Measurements from ENCODE around the gene PSME3IP1.
"Not testable (repeated sequence)": the region's sequence is repeated elsewhere in the genome, so short reads cannot be mapped to it uniquely, and the experiment has no call there.

Gene PSME3IP1

DNA sequence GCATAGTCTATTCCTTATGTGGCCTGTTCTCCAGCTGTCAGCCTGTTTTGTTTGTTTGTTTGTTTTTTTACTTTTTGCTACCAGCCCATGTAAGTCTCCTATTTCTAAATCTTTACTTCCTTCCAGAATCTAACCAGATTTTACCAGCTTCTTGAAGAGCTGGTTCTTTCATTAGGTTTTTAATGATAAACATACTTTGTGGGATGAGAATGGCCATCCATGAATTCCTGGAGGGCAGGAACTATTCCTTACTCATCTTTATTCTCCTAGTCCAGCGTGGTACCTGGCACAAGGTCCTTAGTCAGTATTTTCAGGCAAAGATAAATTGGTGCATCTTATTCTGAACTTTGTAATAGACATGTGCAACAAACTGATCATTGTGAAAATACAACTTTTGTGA, 17.6 kb upstream of the PSME3IP1 start:
- no peak overlapping the region for H3K4me3 ChIP-seq
- DNase-seq: no peak
- H3K27ac ChIP-seq: no peak overlapping the region
- H3K27me3 ChIP-seq: no peaks in the 10 kb centered on the region
- no peaks in the 10 kb centered on the region for H3K4me1 ChIP-seq
- TF ChIP-seq, protein P1, sequence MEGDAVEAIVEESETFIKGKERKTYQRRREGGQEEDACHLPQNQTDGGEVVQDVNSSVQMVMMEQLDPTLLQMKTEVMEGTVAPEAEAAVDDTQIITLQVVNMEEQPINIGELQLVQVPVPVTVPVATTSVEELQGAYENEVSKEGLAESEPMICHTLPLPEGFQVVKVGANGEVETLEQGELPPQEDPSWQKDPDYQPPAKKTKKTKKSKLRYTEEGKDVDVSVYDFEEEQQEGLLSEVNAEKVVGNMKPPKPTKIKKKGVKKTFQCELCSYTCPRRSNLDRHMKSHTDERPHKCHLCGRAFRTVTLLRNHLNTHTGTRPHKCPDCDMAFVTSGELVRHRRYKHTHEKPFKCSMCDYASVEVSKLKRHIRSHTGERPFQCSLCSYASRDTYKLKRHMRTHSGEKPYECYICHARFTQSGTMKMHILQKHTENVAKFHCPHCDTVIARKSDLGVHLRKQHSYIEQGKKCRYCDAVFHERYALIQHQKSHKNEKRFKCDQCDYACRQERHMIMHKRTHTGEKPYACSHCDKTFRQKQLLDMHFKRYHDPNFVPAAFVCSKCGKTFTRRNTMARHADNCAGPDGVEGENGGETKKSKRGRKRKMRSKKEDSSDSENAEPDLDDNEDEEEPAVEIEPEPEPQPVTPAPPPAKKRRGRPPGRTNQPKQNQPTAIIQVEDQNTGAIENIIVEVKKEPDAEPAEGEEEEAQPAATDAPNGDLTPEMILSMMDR (IDR thresholded peaks at IDR 0.05): no peak
- H3K36me3 ChIP-seq: peaks cover 23 to 37% (median 35%) of the 10 kb centered on the region in 3 donors
- intact Hi-C loops (cut with DNase I; ENCODE audit: low total_unique reads): no loop called here
- no peaks in the 10 kb centered on the region for H3K9me3 ChIP-seq

DNA sequence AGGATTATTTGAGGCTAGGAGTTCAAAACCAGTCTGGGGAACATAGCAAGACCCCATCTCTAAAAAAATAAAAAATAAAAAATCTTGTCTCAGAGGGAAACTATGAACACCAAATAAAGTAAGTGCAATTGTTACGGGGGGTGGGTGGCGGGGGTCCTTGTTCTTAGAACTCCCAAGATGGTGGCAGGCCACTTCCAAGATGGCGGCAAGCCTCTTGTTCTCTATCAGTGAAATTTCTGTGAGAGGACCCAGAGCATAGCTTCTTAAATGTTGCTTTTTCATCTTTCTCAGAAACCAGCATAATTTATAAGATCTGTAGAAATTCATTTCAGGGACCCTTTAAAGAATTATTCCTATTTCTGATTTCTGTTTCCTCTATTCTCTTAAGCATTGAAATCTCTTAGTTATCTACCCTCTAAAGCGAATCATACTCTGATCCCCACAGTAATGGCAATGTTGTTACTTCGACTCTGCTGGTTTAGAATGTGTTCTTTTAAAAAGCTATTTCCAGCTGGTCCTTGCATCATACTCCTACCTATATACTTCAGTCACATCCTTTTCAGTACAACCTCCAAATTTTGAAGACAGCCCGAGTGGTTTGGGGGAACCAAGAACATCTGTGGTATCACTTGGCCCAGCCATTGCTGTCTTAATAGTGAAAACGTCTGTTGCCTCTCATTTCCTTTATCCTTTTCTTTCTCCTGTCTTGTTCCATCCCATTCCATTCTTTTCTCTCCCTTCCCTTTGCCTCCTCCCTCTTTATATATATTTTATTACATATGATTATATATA, 16.5 kb upstream of the PSME3IP1 start:
- H3K9me3 ChIP-seq: no peaks in the 10 kb centered on the region
- peaks cover 22 to 29% (median 27%) of the 10 kb centered on the region in 3 donors for H3K36me3 ChIP-seq
- intact Hi-C loops (cut with DNase I; ENCODE audit: low total_unique reads): no loop called here
- TF ChIP-seq, protein P1 (IDR thresholded peaks at IDR 0.05): no peak
- H3K27ac ChIP-seq: no peak overlapping the region
- H3K4me3 ChIP-seq: no peak overlapping the region
- no peaks in the 10 kb centered on the region for H3K27me3 ChIP-seq
- no peaks in the 10 kb centered on the region for H3K4me1 ChIP-seq
- DNase-seq: no peak

DNA sequence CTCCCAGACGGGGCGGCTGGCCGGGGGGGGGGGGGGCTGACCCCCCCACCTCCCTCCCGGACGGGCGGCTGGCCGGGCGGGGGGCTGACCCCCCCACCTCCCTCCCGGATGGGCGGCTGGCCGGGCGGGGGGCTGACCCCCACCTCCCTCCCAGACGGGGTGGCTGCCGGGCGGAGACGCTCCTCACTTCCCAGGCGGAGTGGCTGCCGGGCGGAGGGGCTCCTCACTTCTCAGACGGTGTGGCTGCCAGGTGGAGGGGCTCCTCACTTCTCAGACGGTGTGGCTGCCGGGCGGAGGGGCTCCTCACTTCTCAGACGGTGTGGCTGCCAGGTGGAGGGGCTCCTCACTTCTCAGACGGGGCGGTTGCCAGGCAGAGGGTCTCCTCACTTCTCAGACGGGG, 15.1 kb upstream of the PSME3IP1 start:
- H3K27ac ChIP-seq; H3K27me3 ChIP-seq; H3K9me3 ChIP-seq; DNase-seq; intact Hi-C loops (cut with DNase I; ENCODE audit: low total_unique reads); H3K4me3 ChIP-seq: not testable (repeated sequence)
- Histone ChIP-seq H3K36me3 (peaks cover 14 to 15% (median 14%) of the 10 kb centered on the region in 3 donors), H3K4me1 (peaks cover 0 to 11% (median 4%) of the 10 kb centered on the region in 4 donors)

DNA sequence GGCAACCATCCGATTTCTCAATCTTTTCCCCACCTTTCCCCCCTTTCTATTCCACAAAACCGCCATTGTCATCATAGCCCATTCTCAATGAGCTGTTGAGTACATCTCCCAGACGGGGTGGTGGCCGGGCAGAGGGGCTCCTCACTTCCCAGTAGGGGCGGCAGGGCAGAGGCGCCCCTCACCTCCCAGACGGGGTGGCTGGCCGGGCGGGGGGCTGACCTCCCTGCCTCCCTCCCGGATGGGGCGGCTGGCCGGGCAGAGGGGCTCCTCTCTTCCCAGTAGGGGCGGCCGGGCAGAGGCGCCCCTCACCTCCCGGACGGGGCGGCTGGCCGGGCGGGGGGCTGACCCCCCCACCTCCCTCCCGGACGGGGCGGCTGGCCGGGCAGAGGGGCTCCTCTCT, 14.5 kb upstream of the PSME3IP1 start:
- intact Hi-C loops (cut with DNase I; ENCODE audit: low total_unique reads); DNase-seq; H3K27me3 ChIP-seq; H3K9me3 ChIP-seq; H3K36me3 ChIP-seq; H3K4me3 ChIP-seq; H3K27ac ChIP-seq: not testable (repeated sequence)
- H3K4me1 ChIP-seq: peaks cover 0 to 15% (median 5%) of the 10 kb centered on the region in 4 donors

DNA sequence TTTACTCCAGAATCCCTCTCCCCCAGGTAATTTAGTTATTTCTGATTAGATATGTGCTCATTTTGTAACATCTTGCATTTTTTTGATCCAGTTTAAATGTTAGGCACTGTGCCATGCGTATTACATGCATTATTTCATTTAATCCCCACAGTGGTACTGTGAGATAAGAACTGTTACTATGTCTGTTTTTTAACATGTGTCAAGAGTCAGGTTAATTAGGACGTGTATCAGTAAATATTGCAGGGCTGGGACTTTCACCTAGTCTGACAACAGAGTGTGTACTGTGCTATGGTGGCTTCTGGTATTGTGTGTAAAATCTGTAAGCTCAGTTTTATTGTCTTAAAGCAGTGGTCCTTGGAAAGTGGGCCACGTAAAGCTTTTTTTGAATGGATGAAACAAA, 10.9 kb upstream of the PSME3IP1 start:
- H3K4me1 ChIP-seq: peaks cover 0 to 51% (median 23%) of the 10 kb centered on the region in 4 donors
- H3K27ac ChIP-seq: peak overlapping the region in 1 of 2 donors; percentile 29

DNA sequence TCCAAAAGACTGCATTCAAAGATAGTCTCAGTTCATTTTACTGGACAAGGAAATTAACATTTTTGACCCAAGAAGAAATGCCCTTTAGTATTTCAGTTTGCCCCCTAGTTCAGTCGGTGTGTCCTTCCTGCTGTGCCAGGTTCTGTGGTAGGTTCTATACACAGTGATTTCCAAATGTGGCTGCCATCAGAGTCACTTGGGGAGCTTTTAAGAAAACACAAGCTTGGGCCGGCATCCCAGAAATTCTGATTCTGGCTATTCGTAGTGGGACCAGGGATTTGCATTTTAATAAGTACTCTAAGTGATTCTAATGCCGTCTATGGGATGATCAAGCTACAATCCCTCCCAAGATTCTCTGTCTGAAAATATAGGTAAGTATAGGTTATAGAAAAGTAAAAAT, 10.4 kb upstream of the PSME3IP1 start:
- Histone ChIP-seq H3K9me3 (no peaks in the 10 kb centered on the region), H3K27ac (peak overlapping the region in 1 of 2 donors; percentile 29), H3K4me1 (peaks cover 0 to 55% (median 27%) of the 10 kb centered on the region in 4 donors), H3K4me3 (no peak overlapping the region), H3K27me3 (no peaks in the 10 kb centered on the region), H3K36me3 (no peaks in the 10 kb centered on the region)
- TF ChIP-seq, protein P1 (IDR thresholded peaks at IDR 0.05): no peak
- intact Hi-C loops (cut with DNase I; ENCODE audit: low total_unique reads): no loop called here
- no peak for DNase-seq

More for the DNA sequence above, 10.9 kb upstream of the PSME3IP1 start:
- no peaks in the 10 kb centered on the region for H3K36me3 ChIP-seq
- no peaks in the 10 kb centered on the region for H3K27me3 ChIP-seq
- DNase-seq: no peak
- TF ChIP-seq, protein P1 (IDR thresholded peaks at IDR 0.05): no peak
- intact Hi-C loops (cut with DNase I; ENCODE audit: low total_unique reads): no loop called here
- no peaks in the 10 kb centered on the region for H3K9me3 ChIP-seq
- H3K4me3 ChIP-seq: no peak overlapping the region

All from tibial artery (tissue), 4 donors.